HepG2 (cell line): ENCODE measurements around the gene KCNQ1OT1. TPM values are rescaled to one million over a fixed set of nuclear protein-coding genes. Genes with fewer than 3 reads are reported as not detected.

Source experiments
- ADNP ChIP-seq: sonication (generic); formaldehyde crosslinking; IDR thresholded peaks from 2 replicates; pipeline ENCODE4 v1.4.0; 2020; ENCODE audit warnings: missing genetic modification reagents
- ARNT ChIP-seq: fragments of 450-650 bp; IDR thresholded peaks from 2 replicates; pipeline ENCODE4 v1.6.1; 2017
- CAMTA2 ChIP-seq: sonication (generic); formaldehyde crosslinking; IDR thresholded peaks from 2 replicates; pipeline ENCODE4 v1.4.0; 2020; ENCODE audit warnings: mild to moderate bottlenecking, missing genetic modification reagents, borderline replicate concordance
- CREB1 ChIP-seq, 2 experiments: fragments of 450-650 bp in 1 of 2; IDR thresholded peaks; 2 replicates each; pipeline ENCODE4 v1.6.1; 2016 to 2017; ENCODE audit warnings: control low read depth in 1 of 2, mild to moderate bottlenecking in 1 of 2, missing compliant biosample characterization in 1 of 2, missing genetic modification characterization in 1 of 2
- FOSL1 ChIP-seq: sonication (generic); formaldehyde crosslinking; IDR thresholded peaks from 2 replicates; pipeline ENCODE4 v1.9.0; 2021; ENCODE audit warnings: missing genetic modification reagents, borderline replicate concordance
- HINFP ChIP-seq: sonication (generic); formaldehyde crosslinking; IDR thresholded peaks from 2 replicates; pipeline ENCODE4 v1.4.0; 2020; ENCODE audit warnings: low read depth, mild to moderate bottlenecking, missing genetic modification reagents
- HOXA5 ChIP-seq: sonication (generic); formaldehyde crosslinking; IDR thresholded peaks from 2 replicates; pipeline ENCODE4 v1.4.0; 2020; ENCODE audit warnings: missing genetic modification reagents
- MTA3 ChIP-seq: sonication (generic); formaldehyde crosslinking; IDR thresholded peaks from 2 replicates; pipeline ENCODE4 v1.4.0; 2020; ENCODE audit warnings: missing genetic modification reagents
- MYNN ChIP-seq: sonication (generic); formaldehyde crosslinking; IDR thresholded peaks from 2 replicates; pipeline ENCODE4 v1.4.0; 2020; ENCODE audit warnings: mild to moderate bottlenecking, low read depth, missing genetic modification reagents
- ZFP36 ChIP-seq: fragments of 150-350 bp; IDR thresholded peaks from 2 replicates; pipeline ENCODE4 v1.6.1; 2018; ENCODE audit warnings: borderline replicate concordance, low read length, low read depth; ENCODE audit not compliant: partially characterized antibody
- ZFP41 ChIP-seq: sonication (generic); formaldehyde crosslinking; IDR thresholded peaks from 2 replicates; pipeline ENCODE4 v1.4.0; 2020; ENCODE audit warnings: mild to moderate bottlenecking, missing genetic modification reagents, borderline replicate concordance
- ZNF18 ChIP-seq: sonication (generic); formaldehyde crosslinking; IDR thresholded peaks from 2 replicates; pipeline ENCODE4 v1.8.0; 2022; ENCODE audit warnings: mild to moderate bottlenecking, missing genetic modification reagents; ENCODE audit not compliant: insufficient replicate concordance
- ZNF501 ChIP-seq: sonication (generic); formaldehyde crosslinking; IDR thresholded peaks from 2 replicates; pipeline ENCODE4 v1.5.1; 2020; ENCODE audit warnings: mild to moderate bottlenecking, moderate library complexity, missing genetic modification reagents
- ZXDC ChIP-seq: sonication (generic); formaldehyde crosslinking; IDR thresholded peaks from 2 replicates; pipeline ENCODE4 v1.5.0; 2020; ENCODE audit warnings: mild to moderate bottlenecking, missing genetic modification reagents
- polyA plus RNA-seq, 8 experiments: library from polyadenylated mRNA; depleted of rRNA in 3 of 8; stranded (reverse) in 7 of 8; unstranded in 1 of 8; fragments of >200 nt; fragmentation: Illumina TruSeq in 4 of 8; extraction: Trizol in 4 of 8; gene quantifications; 2 replicates each; pipeline versions ENCODE4 v1.2.1 to v1.2.3, GENCODE V29; 2011 to 2016; ENCODE audit warnings: low read depth in 4 of 8, missing spikeins in 1 of 8, mixed read lengths in 1 of 8; ENCODE audit not compliant: insufficient read depth in 1 of 8
- total RNA-seq, 5 experiments: library from RNA; depleted of rRNA; stranded (reverse); fragments of >200 nt; fragmentation: Illumina TruSeq; extraction: Trizol; gene quantifications; 2 replicates each; pipeline ENCODE4 v1.2.3, GENCODE V29; 2016; ENCODE audit warnings: low read depth in 1 of 5
- TF ChIP-seq, protein P1 (sequence below): IDR thresholded peaks from 2 replicates; pipeline ENCODE4 v1.6.1; 2018; ENCODE audit warnings: missing genetic modification reagents
- TF ChIP-seq, protein P2 (sequence below): sonication (generic); formaldehyde crosslinking; IDR thresholded peaks from 2 replicates; pipeline ENCODE4 v1.9.0; 2021; ENCODE audit warnings: missing genetic modification reagents, mild to moderate bottlenecking, borderline replicate concordance
- TF ChIP-seq, protein P3 (sequence below): sonication (generic); formaldehyde crosslinking; IDR thresholded peaks from 2 replicates; pipeline ENCODE4 v1.4.0; 2020; ENCODE audit warnings: mild to moderate bottlenecking, low read depth, missing genetic modification reagents

KCNQ1OT1 gene
- total and polyA plus RNA-seq, 2 of the 13 experiments (the other 11 are each of a cell fraction or from before 2014, with no cell fraction given): 1.3 to 18.9 TPM

- peak; percentile 73; the same call in 1 of the 2 replicates for TF ChIP-seq HINFP (CRISPR knock-in tag)
- no peak for TF ChIP-seq CREB1 (IDR thresholded peaks at IDR 0.05)
- TF ChIP-seq CREB1 (CRISPR knock-in tag; IDR thresholded peaks at IDR 0.05): no peak
- TF ChIP-seq FOSL1 (CRISPR knock-in tag): 0 out of 2 replicates have a peak, but pooled peaks have one; percentile 34
- TF ChIP-seq, protein P1, sequence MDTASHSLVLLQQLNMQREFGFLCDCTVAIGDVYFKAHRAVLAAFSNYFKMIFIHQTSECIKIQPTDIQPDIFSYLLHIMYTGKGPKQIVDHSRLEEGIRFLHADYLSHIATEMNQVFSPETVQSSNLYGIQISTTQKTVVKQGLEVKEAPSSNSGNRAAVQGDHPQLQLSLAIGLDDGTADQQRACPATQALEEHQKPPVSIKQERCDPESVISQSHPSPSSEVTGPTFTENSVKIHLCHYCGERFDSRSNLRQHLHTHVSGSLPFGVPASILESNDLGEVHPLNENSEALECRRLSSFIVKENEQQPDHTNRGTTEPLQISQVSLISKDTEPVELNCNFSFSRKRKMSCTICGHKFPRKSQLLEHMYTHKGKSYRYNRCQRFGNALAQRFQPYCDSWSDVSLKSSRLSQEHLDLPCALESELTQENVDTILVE (CRISPR knock-in tag): peak; percentile 92
- TF ChIP-seq HOXA5: no peak; the same call in 1 of the 2 replicates
- TF ChIP-seq MTA3 (CRISPR knock-in tag): no peak
- TF ChIP-seq MYNN (CRISPR knock-in tag): peak; percentile 82; the same call in 1 of the 2 replicates
- TF ChIP-seq ADNP (CRISPR knock-in tag): no peak
- no peak for TF ChIP-seq ARNT
- TF ChIP-seq ZFP36: no peak
- TF ChIP-seq, protein P2, sequence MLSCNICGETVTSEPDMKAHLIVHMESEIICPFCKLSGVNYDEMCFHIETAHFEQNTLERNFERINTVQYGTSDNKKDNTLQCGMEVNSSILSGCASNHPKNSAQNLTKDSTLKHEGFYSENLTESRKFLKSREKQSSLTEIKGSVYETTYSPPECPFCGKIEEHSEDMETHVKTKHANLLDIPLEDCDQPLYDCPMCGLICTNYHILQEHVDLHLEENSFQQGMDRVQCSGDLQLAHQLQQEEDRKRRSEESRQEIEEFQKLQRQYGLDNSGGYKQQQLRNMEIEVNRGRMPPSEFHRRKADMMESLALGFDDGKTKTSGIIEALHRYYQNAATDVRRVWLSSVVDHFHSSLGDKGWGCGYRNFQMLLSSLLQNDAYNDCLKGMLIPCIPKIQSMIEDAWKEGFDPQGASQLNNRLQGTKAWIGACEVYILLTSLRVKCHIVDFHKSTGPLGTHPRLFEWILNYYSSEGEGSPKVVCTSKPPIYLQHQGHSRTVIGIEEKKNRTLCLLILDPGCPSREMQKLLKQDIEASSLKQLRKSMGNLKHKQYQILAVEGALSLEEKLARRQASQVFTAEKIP (CRISPR knock-in tag): no peak
- TF ChIP-seq CAMTA2 (CRISPR knock-in tag): no peak; the same call in 1 of the 2 replicates
- TF ChIP-seq ZNF18 (CRISPR knock-in tag): no peak
- TF ChIP-seq, protein P3, sequence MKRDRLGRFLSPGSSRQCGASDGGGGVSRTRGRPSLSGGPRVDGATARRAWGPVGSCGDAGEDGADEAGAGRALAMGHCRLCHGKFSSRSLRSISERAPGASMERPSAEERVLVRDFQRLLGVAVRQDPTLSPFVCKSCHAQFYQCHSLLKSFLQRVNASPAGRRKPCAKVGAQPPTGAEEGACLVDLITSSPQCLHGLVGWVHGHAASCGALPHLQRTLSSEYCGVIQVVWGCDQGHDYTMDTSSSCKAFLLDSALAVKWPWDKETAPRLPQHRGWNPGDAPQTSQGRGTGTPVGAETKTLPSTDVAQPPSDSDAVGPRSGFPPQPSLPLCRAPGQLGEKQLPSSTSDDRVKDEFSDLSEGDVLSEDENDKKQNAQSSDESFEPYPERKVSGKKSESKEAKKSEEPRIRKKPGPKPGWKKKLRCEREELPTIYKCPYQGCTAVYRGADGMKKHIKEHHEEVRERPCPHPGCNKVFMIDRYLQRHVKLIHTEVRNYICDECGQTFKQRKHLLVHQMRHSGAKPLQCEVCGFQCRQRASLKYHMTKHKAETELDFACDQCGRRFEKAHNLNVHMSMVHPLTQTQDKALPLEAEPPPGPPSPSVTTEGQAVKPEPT (CRISPR knock-in tag): no peak; the same call in 1 of the 2 replicates
- peak; percentile 38; the same call in 1 of the 2 replicates for TF ChIP-seq ZFP41 (CRISPR knock-in tag)
- peak; percentile 40; the same call in 1 of the 2 replicates for TF ChIP-seq ZNF501
- TF ChIP-seq ZXDC: peak; percentile 48; the same call in 1 of the 2 replicates
These were observed 32.6 kb upstream of the KCNQ1OT1 start (continued) for GRCh38 chr11:2732261-2732939.
